ENCODE results near the gene ITPR3.
A peak's percentile ranks its signal among the peaks of the same experiment; 100 is the strongest.

The ITPR3 gene

GRCh38 chr6:33724102-33725023 is 103.2 kb downstream of the ITPR3 start:
- no peak for DNase-seq

- no peak for DNase-seq
Measured at GRCh38 chr6:33725222-33725621, 104.1 kb downstream of the ITPR3 start.

- DNase-seq, result no peak
Measured at GRCh38 chr6:33725891-33726673, 105.0 kb downstream of the ITPR3 start.

- DNase-seq, result no peak
Measured at GRCh38 chr6:33726696-33727095, 105.6 kb downstream of the ITPR3 start.

- DNase-seq, result no peak
Measured at GRCh38 chr6:33727126-33727525, 106.0 kb downstream of the ITPR3 start.

GRCh38 chr6:33727932-33728331 is 106.8 kb downstream of the ITPR3 start:
- DNase-seq, result no peak

- DNase-seq, result no peak
Measured at GRCh38 chr6:33728438-33728837, 107.3 kb downstream of the ITPR3 start.

GRCh38 chr6:33729059-33729458 is 107.9 kb downstream of the ITPR3 start:
- DNase-seq, result no peak

GRCh38 chr6:33730611-33731010 is 109.5 kb downstream of the ITPR3 start:
- DNase-seq, result no peak

GRCh38 chr6:33731035-33731434 is 109.9 kb downstream of the ITPR3 start:
- DNase-seq, result no peak

GRCh38 chr6:33731751-33732282 is 110.7 kb downstream of the ITPR3 start:
- no peak for DNase-seq

- DNase-seq, result no peak
Measured at GRCh38 chr6:33732385-33732784, 111.3 kb downstream of the ITPR3 start.

- DNase-seq, result peak; percentile 83
Measured at GRCh38 chr6:33732817-33733708, 111.9 kb downstream of the ITPR3 start.

GRCh38 chr6:33733709-33734007 is 112.5 kb downstream of the ITPR3 start:
- DNase-seq, result no peak

- no peak for DNase-seq
Measured at GRCh38 chr6:33735216-33735615, 114.1 kb downstream of the ITPR3 start.

GRCh38 chr6:33737267-33738026 is 116.3 kb downstream of the ITPR3 start:
- DNase-seq, result no peak

- DNase-seq, result no peak
Measured at GRCh38 chr6:33738153-33738552, 117.0 kb downstream of the ITPR3 start.

GRCh38 chr6:33738879-33739278 is 117.8 kb downstream of the ITPR3 start:
- DNase-seq, result no peak

GRCh38 chr6:33739571-33739970 is 118.4 kb downstream of the ITPR3 start:
- no peak for DNase-seq

- DNase-seq, result no peak
Measured at GRCh38 chr6:33740204-33740608, 119.1 kb downstream of the ITPR3 start.

- no peak for DNase-seq
Measured at GRCh38 chr6:33740794-33741193, 119.7 kb downstream of the ITPR3 start.

- no peak for DNase-seq
Measured at GRCh38 chr6:33742092-33742491, 121.0 kb downstream of the ITPR3 start.
